Retinal pigment epithelial cell (primary cell): ENCODE results near the gene NPW.

ENCODE experiments used
- DNase-seq: peaks from one replicate; pipeline ENCODE4 v3.0.0-alpha.2; 2010; ENCODE audit warnings: low read depth
- H3K4me3 ChIP-seq: 2 replicates; pipeline ENCODE4 v1.5.1; 2011; ENCODE audit warnings: mild to moderate bottlenecking, low read length, control low read depth, moderate library complexity
- TF ChIP-seq, protein P1 (sequence below): conservative IDR thresholded peaks from 2 replicates; pipeline ENCODE4 v1.5.1; 2011; ENCODE audit warnings: low read depth, low read length, control low read depth, inconsistent platforms

Gene NPW

GRCh38 chr16:2019518-2019920 lies at the start of gene NPW:
Gene NPW (plus strand): TSS chr16:2019785.
- TF ChIP-seq, protein P1, sequence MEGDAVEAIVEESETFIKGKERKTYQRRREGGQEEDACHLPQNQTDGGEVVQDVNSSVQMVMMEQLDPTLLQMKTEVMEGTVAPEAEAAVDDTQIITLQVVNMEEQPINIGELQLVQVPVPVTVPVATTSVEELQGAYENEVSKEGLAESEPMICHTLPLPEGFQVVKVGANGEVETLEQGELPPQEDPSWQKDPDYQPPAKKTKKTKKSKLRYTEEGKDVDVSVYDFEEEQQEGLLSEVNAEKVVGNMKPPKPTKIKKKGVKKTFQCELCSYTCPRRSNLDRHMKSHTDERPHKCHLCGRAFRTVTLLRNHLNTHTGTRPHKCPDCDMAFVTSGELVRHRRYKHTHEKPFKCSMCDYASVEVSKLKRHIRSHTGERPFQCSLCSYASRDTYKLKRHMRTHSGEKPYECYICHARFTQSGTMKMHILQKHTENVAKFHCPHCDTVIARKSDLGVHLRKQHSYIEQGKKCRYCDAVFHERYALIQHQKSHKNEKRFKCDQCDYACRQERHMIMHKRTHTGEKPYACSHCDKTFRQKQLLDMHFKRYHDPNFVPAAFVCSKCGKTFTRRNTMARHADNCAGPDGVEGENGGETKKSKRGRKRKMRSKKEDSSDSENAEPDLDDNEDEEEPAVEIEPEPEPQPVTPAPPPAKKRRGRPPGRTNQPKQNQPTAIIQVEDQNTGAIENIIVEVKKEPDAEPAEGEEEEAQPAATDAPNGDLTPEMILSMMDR: no peak
- DNase-seq: no peak
- H3K4me3 ChIP-seq: peak within 1 kb of the TSS; percentile 20

DNA sequence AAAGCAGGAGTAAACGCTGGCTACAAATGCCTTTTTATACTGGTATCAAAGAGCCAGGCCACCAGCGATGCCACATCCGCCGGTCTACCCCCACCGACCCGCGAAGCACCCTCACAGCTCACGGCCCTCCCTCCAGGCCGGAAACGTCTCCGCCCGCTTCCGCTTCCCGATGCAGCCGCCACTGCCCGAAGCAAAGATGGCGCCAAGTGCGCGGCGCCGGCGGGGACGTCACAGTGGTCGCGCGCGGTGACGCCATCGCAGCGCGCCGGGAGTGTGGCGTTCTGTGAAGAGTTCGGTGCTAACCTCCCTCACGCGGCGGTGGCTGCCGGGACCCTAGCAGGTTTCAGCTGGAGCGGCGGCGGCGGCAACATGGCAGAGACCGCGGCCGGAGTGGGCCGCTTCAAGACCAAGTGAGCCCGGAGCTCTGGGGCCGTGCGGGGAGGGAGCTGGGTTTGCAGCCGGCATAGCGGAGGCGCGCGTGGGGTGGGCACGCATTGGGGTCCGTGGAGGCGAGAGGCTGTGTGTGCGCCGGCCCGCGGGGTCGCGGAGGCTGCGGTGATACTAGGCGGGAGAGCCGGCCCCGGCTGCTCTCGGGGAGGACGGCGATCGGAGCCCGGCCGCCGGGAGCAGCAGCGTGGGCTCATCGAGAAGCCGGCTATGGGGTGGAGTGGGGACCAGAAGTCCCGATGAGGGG lies 47.6 kb upstream of the NPW start, which contains the start of gene TBL3:
Gene TBL3, plus strand, starts transcription at position 258 of the 694 bp plus-strand sequence. Its CDS starts 112 bp downstream, at position 370.
- TF ChIP-seq, protein P1: no peak

GRCh38 chr16:1972490-1972877 lies 47.1 kb upstream of the NPW start:
- DNase-seq: no peak
- peak overlapping the region; percentile 79 for H3K4me3 ChIP-seq
- TF ChIP-seq, protein P1: no peak

More for the DNA sequence above, 47.6 kb upstream of the NPW start, which contains the start of gene TBL3:
- peak; percentile 76 for DNase-seq
- H3K4me3 ChIP-seq: peak within 1 kb of the TSS; percentile 79

GRCh38 chr16:1973461-1974156 lies 46.0 kb upstream of the NPW start:
- no peak for DNase-seq
- H3K4me3 ChIP-seq: no peak overlapping the region
- TF ChIP-seq, protein P1: no peak

- no peak overlapping the region for H3K4me3 ChIP-seq
- DNase-seq: no peak
- TF ChIP-seq, protein P1: no peak
Measured at GRCh38 chr16:1974157-1975070, 45.2 kb upstream of the NPW start.

DNA sequence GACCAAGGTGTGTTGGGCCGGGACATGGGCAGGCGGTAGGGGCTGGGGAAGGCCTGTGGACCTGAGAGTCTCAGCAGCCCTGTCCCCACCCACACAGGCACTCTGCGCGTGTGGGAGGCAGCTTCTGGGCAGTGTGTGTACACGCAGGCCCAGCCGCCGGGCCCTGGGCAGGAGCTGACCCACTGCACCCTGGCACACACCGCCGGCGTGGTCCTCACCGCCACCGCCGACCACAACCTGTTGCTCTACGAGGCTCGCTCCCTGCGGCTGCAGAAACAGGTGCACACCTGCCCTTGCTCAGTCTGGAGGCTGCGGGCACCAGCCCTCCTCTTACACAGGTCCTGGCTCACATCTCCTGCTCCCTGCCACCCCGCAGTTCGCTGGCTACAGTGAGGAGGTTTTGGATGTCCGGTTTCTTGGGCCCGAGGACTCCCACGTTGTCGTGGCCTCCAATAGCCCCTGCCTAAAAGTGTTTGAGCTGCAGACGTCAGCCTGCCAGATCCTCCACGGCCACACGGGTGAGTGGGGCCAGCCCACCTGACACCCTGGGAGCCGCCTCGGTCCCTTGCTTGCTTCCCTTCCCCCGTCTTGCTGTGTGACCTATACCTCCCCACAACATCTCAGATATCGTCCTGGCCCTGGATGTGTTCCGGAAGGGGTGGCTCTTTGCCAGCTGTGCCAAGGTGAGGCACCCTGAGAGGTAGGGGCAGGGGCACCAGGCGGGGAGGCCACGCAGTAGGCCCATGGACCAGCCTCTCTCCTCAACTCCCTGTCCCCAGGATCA lies 44.0 kb upstream of the NPW start:
- DNase-seq: no peak
- TF ChIP-seq, protein P1: no peak

More for the DNA sequence above, 44.0 kb upstream of the NPW start:
- H3K4me3 ChIP-seq: no peak overlapping the region
